Measurements from ENCODE around the gene AKAP7.

DNA sequence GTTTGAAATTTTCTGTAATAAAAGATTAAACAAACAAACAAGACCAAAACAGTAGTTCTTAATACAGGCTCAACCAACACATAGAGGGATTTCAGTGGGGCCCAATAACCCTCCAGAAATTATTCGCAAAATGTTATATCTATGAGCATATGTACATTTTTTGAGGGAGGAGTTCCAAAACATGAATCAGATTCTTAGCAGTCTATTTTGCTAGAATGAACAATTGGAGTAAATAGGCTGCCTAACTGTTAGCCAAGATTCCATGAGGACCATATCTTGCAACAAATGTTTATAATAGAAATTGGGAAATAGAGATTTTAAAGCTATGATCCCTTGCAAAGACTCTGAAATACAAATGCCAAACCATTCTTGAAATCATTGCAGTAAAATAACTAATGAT lies 186.3 kb downstream of the AKAP7 start:
- TF ChIP-seq CTCF (IDR thresholded peaks at IDR 0.05; ENCODE audit: low read length) (no peak), EZH2phosphoT487 (IDR thresholded peaks at IDR 0.05; ENCODE audit: low read length) (no peak), EZH2 (optimal IDR thresholded peaks at IDR 0.05; ENCODE audit: low read depth, low read length) (no peak)

Data from MM.1S (cell line).